Spleen (tissue), 11 donors: ENCODE results near the gene ZMIZ1. TPM values are rescaled to one million over a fixed set of nuclear protein-coding genes. Genes with fewer than 3 reads are reported as not detected.
"Not testable (repeated sequence)": the region's sequence is repeated elsewhere in the genome, so short reads cannot be mapped to it uniquely, and the experiment has no call there.

Source experiments
- DNase-seq: peaks from one replicate; pipeline ENCODE4 v3.0.0-alpha.2; 2020
- H3K27ac ChIP-seq, 8 donors: fragments of 200-600 bp; sonication (generic) in 7 of 8; 1 replicate in 4 of 8; 2 replicates in 4 of 8; pipeline versions ENCODE4 v1.5.0 to v1.8.0; 2016 to 2021; ENCODE audit warnings: inconsistent platforms in 4 of 8, mild to moderate bottlenecking in 4 of 8, moderate library complexity in 1 of 8
- H3K27me3 ChIP-seq, 7 donors: fragments of 200-600 bp; sonication (generic) in 6 of 7; replicated peaks in 1 of 7; 1 replicate in 4 of 7; 2 replicates in 3 of 7; pipeline versions ENCODE4 v1.5.0 to v1.8.0; 2016 to 2021; ENCODE audit warnings: inconsistent platforms in 3 of 7, mild to moderate bottlenecking in 1 of 7
- H3K36me3 ChIP-seq, 6 donors: fragments of 200-600 bp; sonication (generic) in 5 of 6; 1 replicate in 4 of 6; 2 replicates in 2 of 6; pipeline versions ENCODE4 v1.5.0 to v1.8.0; 2016 to 2021; ENCODE audit warnings: inconsistent platforms in 2 of 6
- H3K4me1 ChIP-seq, 6 donors: fragments of 200-600 bp; sonication (generic) in 5 of 6; 1 replicate in 3 of 6; 2 replicates in 3 of 6; pipeline versions ENCODE4 v1.5.0 to v1.8.0; 2016 to 2021; ENCODE audit warnings: inconsistent platforms in 3 of 6
- H3K4me3 ChIP-seq, 8 donors: fragments of 200-600 bp; sonication (generic) in 7 of 8; 1 replicate in 4 of 8; 2 replicates in 4 of 8; pipeline versions ENCODE4 v1.5.0 to v1.8.0; 2016 to 2021; ENCODE audit warnings: inconsistent platforms in 4 of 8, mild to moderate bottlenecking in 4 of 8, moderate library complexity in 2 of 8
- H3K9me3 ChIP-seq, 8 donors: fragments of 200-600 bp; sonication (generic) in 7 of 8; 1 replicate in 4 of 8; 2 replicates in 4 of 8; pipeline versions ENCODE4 v1.5.0 to v1.8.0; 2016 to 2021; ENCODE audit warnings: inconsistent platforms in 4 of 8
- CTCF ChIP-seq, 11 experiments: fragments of 200-600 bp in 7 of 11; fragments of 450-650 bp in 4 of 11; sonication (generic) in 4 of 11; IDR thresholded peaks in 8 of 11; conservative IDR thresholded peaks in 3 of 11; 1 replicate in 7 of 11; 2 replicates in 4 of 11; pipeline versions ENCODE4 v1.4.0 to v1.8.0; 2016 to 2021; ENCODE audit warnings: antibody characterized with exemption in 11 of 11, inconsistent platforms in 4 of 11, mild to moderate bottlenecking in 1 of 11
- POLR2A ChIP-seq, 3 donors: fragments of 450-650 bp; IDR thresholded peaks; one replicate each; pipeline ENCODE4 v1.5.1; 2017; ENCODE audit warnings: antibody characterized with exemption in 3 of 3, mild to moderate bottlenecking in 1 of 3
- POLR2AphosphoS5 ChIP-seq, 3 donors: sonication (generic); formaldehyde crosslinking; IDR thresholded peaks; one replicate each; pipeline ENCODE4 v1.5.1; 2017; ENCODE audit warnings: antibody characterized with exemption in 3 of 3
- WGBS, 5 donors: extraction: QIAGEN DNeasy Blood & Tissue Kit in 3 of 5; methylation state at CpG; one replicate each; pipeline versions ENCODE4 v1.1.5 to v1.1.7; 2013 to 2018; 5-methylcytosine and 5-hydroxymethylcytosine counted together
- intact Hi-C: fragments of 100-400 bp; cut with DNase I; formaldehyde crosslinking; loops from one replicate; pipeline ENCODE4 v1.15.0; 2023; ENCODE audit warnings: low total_unique reads
- polyA plus RNA-seq, 3 donors: library from polyadenylated mRNA; stranded (reverse); fragments of 200-250 nt; gene quantifications; one replicate each; pipeline ENCODE4 v1.2.1, GENCODE V29; 2013
- total RNA-seq, 7 donors: library from RNA; depleted of rRNA in 3 of 7; stranded (reverse); fragments of >200 nt in 3 of 7; fragmentation: NEBNext Ultra II Directional in 4 of 7; extraction: Animal tissue kit (Norgen Biotek cat#: 25700) in 4 of 7; gene quantifications; one replicate each; pipeline versions ENCODE4 v1.1.0 to v1.2.1, GENCODE V29; 2016 to 2021
- donor health status: healthy with polysubstance abuse.
- donor health status: DM: no; HTN: no; CAD: no; lungs with moderate emphysema.
- donor health status: DM: no; HTN: no; CAD: no.
- donor health status: Bipolar disorder and iron deficiency.
- donor health status: healthy.
- donor health status: DM: no; HTN: no; CAD: no.
- donor health status: DM: yes; HTN: yes; CAD: no.

ZMIZ1 gene
- total and polyA plus RNA-seq, 10 donors = 10.7 to 210 (median 125) TPM

GRCh38 chr10:79277579-79278269 is 209.0 kb downstream of the ZMIZ1 start:
- peaks cover 29 to 73% (median 51%) of the 10 kb centered on the region in 6 donors for H3K4me1 ChIP-seq
- peaks cover 4 to 78% (median 33%) of the 10 kb centered on the region in 6 donors for H3K36me3 ChIP-seq
- H3K9me3 ChIP-seq = no peaks in the 10 kb centered on the region
- DNase-seq = no peak
- TF ChIP-seq POLR2A (IDR thresholded peaks at IDR 0.05) = no peak
- TF ChIP-seq CTCF (IDR thresholded peaks at IDR 0.05 in 8 of 11, conservative IDR thresholded peaks at IDR 0.05 in 3 of 11) = no peak
- peak in 2 of 3 donors; percentile 27 to 30 for TF ChIP-seq POLR2AphosphoS5 (IDR thresholded peaks at IDR 0.05)
- H3K4me3 ChIP-seq = no peak overlapping the region
- no peaks in the 10 kb centered on the region for H3K27me3 ChIP-seq
- WGBS, 5 donors = 86 to 93% (median 90%) methylated on average over 11 to 13 of the region's 13 CpGs
- H3K27ac ChIP-seq = no peak overlapping the region
- intact Hi-C loops = no loop called here

GRCh38 chr10:79279047-79279446 is 210.3 kb downstream of the ZMIZ1 start:
- H3K27me3 ChIP-seq, H3K9me3 ChIP-seq, intact Hi-C loops, H3K4me3 ChIP-seq, H3K27ac ChIP-seq, DNase-seq: not testable (repeated sequence)
- Histone ChIP-seq H3K36me3 (peaks cover 4 to 88% (median 33%) of the 10 kb centered on the region in 6 donors), H3K4me1 (peaks cover 27 to 73% (median 51%) of the 10 kb centered on the region in 6 donors)
- WGBS, 5 donors = 90 to 100% (median 97%) methylated on average over 4 to 33 of the region's 33 CpGs

GRCh38 chr10:79280956-79281355 is 212.2 kb downstream of the ZMIZ1 start:
- intact Hi-C loops = no loop called here
- no peak for DNase-seq
- no peaks in the 10 kb centered on the region for H3K27me3 ChIP-seq
- H3K36me3 ChIP-seq = peaks cover 4 to 90% (median 33%) of the 10 kb centered on the region in 6 donors
- no peak overlapping the region for H3K4me3 ChIP-seq
- WGBS, 5 donors = 84 to 94% (median 88%) methylated on average over 6 of the region's 6 CpGs
- peaks cover 33 to 73% (median 52%) of the 10 kb centered on the region in 6 donors for H3K4me1 ChIP-seq
- H3K27ac ChIP-seq = peak overlapping the region in 2 of 8 donors; percentile 28 to 29
- no peaks in the 10 kb centered on the region for H3K9me3 ChIP-seq
- TF ChIP-seq POLR2AphosphoS5 (IDR thresholded peaks at IDR 0.05) (no peak), CTCF (IDR thresholded peaks at IDR 0.05 in 8 of 11, conservative IDR thresholded peaks at IDR 0.05 in 3 of 11) (no peak)

GRCh38 chr10:79282388-79282787 is 213.6 kb downstream of the ZMIZ1 start:
- no peaks in the 10 kb centered on the region for H3K27me3 ChIP-seq
- no peaks in the 10 kb centered on the region for H3K9me3 ChIP-seq
- TF ChIP-seq POLR2AphosphoS5 (IDR thresholded peaks at IDR 0.05) (peak; percentile 46 to 58 (median 47)), POLR2A (IDR thresholded peaks at IDR 0.05) (no peak)
- 65 to 74% (median 71%) methylated on average over 5 to 11 of the region's 11 CpGs for WGBS, 5 donors
- H3K4me3 ChIP-seq = no peak overlapping the region
- intact Hi-C loops = no loop called here
- H3K36me3 ChIP-seq = peaks cover 4 to 78% (median 24%) of the 10 kb centered on the region in 6 donors
- peaks cover 47 to 78% (median 61%) of the 10 kb centered on the region in 6 donors for H3K4me1 ChIP-seq
- DNase-seq = no peak
- H3K27ac ChIP-seq = peak overlapping the region in 4 of 8 donors; percentile 88 to 97 (median 92)

GRCh38 chr10:79283616-79284015 is 214.8 kb downstream of the ZMIZ1 start:
- Histone ChIP-seq H3K27me3 (no peaks in the 10 kb centered on the region), H3K27ac (peak overlapping the region in 5 of 8 donors; percentile 88 to 97 (median 90)), H3K9me3 (no peaks in the 10 kb centered on the region), H3K36me3 (peaks cover 1 to 79% (median 15%) of the 10 kb centered on the region in 6 donors), H3K4me3 (no peak overlapping the region), H3K4me1 (peaks cover 49 to 82% (median 71%) of the 10 kb centered on the region in 6 donors)
- intact Hi-C loops = no loop called here
- DNase-seq = no peak
- TF ChIP-seq CTCF (IDR thresholded peaks at IDR 0.05 in 8 of 11, conservative IDR thresholded peaks at IDR 0.05 in 3 of 11) (peak in 1 of 11 experiments; percentile 13), POLR2A (IDR thresholded peaks at IDR 0.05) (no peak)
- 50 to 81% (median 69%) methylated on average over 3 of the region's 3 CpGs for WGBS, 5 donors
